HG03469 (cell line): ENCODE measurements around the gene NFYC.
"Not testable (repeated sequence)": the region's sequence is repeated elsewhere in the genome, so short reads cannot be mapped to it uniquely, and the experiment has no call there.

Source experiments
- ATAC-seq: cut with Tn5 transposase; IDR thresholded peaks from one replicate; pipeline ENCODE4 v1.9.1; 2021; ENCODE audit warnings: mild to moderate bottlenecking, moderate library complexity, moderate number of reproducible peaks; ENCODE audit not compliant: unreplicated experiment

Gene NFYC

GRCh38 chr1:40664791-40665190 lies 26.7 kb upstream of the NFYC start:
- ATAC-seq = no peak

- ATAC-seq = no peak
Observed at GRCh38 chr1:40665335-40666171, 26.0 kb upstream of the NFYC start, which contains the start of gene RIMS3. RIMS3 (minus strand) TSS chr1:40665682; CDS start chr1:40641925, 23,757 bp downstream.

GRCh38 chr1:40668769-40669525 lies 22.6 kb upstream of the NFYC start:
- no peak for ATAC-seq

GRCh38 chr1:40673452-40673851 lies 18.1 kb upstream of the NFYC start:
- no peak for ATAC-seq

GRCh38 chr1:40676501-40676900 lies 15.0 kb upstream of the NFYC start:
- no peak for ATAC-seq

- ATAC-seq = no peak
Observed at GRCh38 chr1:40679165-40679953, 12.1 kb upstream of the NFYC start.

GRCh38 chr1:40684669-40685068 lies 6.8 kb upstream of the NFYC start:
- no peak for ATAC-seq

GRCh38 chr1:40687059-40687458 lies 4.4 kb upstream of the NFYC start:
- no peak for ATAC-seq

GRCh38 chr1:40687661-40688060 lies 3.8 kb upstream of the NFYC start:
- no peak for ATAC-seq

- no peak for ATAC-seq
Observed at GRCh38 chr1:40689737-40690136, 1.8 kb upstream of the NFYC start.

GRCh38 chr1:40690771-40691537 lies 550 bp upstream of the NFYC start:
- no peak for ATAC-seq

- no peak for ATAC-seq
Observed at GRCh38 chr1:40692429-40692895, 958 bp downstream of the NFYC start.

GRCh38 chr1:40693425-40693824 lies 1.9 kb downstream of the NFYC start:
- no peak for ATAC-seq

- ATAC-seq = no peak
Observed at GRCh38 chr1:40694353-40694874, 2.9 kb downstream of the NFYC start.

- ATAC-seq = no peak
Observed at GRCh38 chr1:40696294-40696693, 4.8 kb downstream of the NFYC start.

- no peak for ATAC-seq
Observed at GRCh38 chr1:40697436-40697835, 5.9 kb downstream of the NFYC start.

GRCh38 chr1:40699787-40700186 lies 8.3 kb downstream of the NFYC start:
- peak; percentile 53 for ATAC-seq

- ATAC-seq = no peak
Observed at GRCh38 chr1:40701684-40702083, 10.2 kb downstream of the NFYC start.

GRCh38 chr1:40702810-40703209 lies 11.3 kb downstream of the NFYC start:
- not testable (repeated sequence) for ATAC-seq

GRCh38 chr1:40703316-40703715 lies 11.8 kb downstream of the NFYC start:
- ATAC-seq = no peak
